ENCODE measurements around the gene ANGEL1. TPM values are rescaled to one million over a fixed set of nuclear protein-coding genes. Genes with fewer than 3 reads are reported as not detected.

Gene ANGEL1
- total RNA-seq, 1 donor from 2014 or later = 38.8 TPM

GRCh38 chr14:76848879-76849278 lies 36.2 kb upstream of the ANGEL1 start:
- Mint-ChIP-seq H3K27me3 (ENCODE audit: low read depth) (no peaks in the 10 kb centered on the region), H3K4me1 (peaks cover 11% of the 10 kb centered on the region)

GRCh38 chr14:76846331-76847047 lies 33.8 kb upstream of the ANGEL1 start:
- Mint-ChIP-seq H3K27ac (ENCODE audit: unreplicated experiment) (no peak overlapping the region), H3K36me3 (ENCODE audit: low read depth) (no peaks in the 10 kb centered on the region), H3K9me3 (no peaks in the 10 kb centered on the region), H3K4me3 (no peak overlapping the region), H3K27me3 (ENCODE audit: low read depth) (no peaks in the 10 kb centered on the region), H3K4me1 (peaks cover 11% of the 10 kb centered on the region)
- DNase-seq (ENCODE audit: low read depth, low spot score) = no peak
- TF ChIP-seq CTCF (conservative IDR thresholded peaks at IDR 0.05) = no peak

More at GRCh38 chr14:76848879-76849278, 36.2 kb upstream of the ANGEL1 start:
- no peaks in the 10 kb centered on the region for H3K9me3 Mint-ChIP-seq
- no peak for DNase-seq (ENCODE audit: low read depth, low spot score)
- no peak overlapping the region for H3K4me3 Mint-ChIP-seq
- TF ChIP-seq CTCF (conservative IDR thresholded peaks at IDR 0.05) = peak; percentile 17
- no peaks in the 10 kb centered on the region for H3K36me3 Mint-ChIP-seq (ENCODE audit: low read depth)
- H3K27ac Mint-ChIP-seq (ENCODE audit: unreplicated experiment) = no peak overlapping the region

GRCh38 chr14:76844223-76844622 lies 31.5 kb upstream of the ANGEL1 start:
- Mint-ChIP-seq H3K27me3 (ENCODE audit: low read depth) (no peaks in the 10 kb centered on the region), H3K36me3 (ENCODE audit: low read depth) (no peaks in the 10 kb centered on the region), H3K4me3 (no peak overlapping the region), H3K4me1 (peaks cover 11% of the 10 kb centered on the region), H3K27ac (ENCODE audit: unreplicated experiment) (no peak overlapping the region), H3K9me3 (no peaks in the 10 kb centered on the region)
- TF ChIP-seq CTCF (conservative IDR thresholded peaks at IDR 0.05) = no peak
- DNase-seq (ENCODE audit: low read depth, low spot score) = no peak

- TF ChIP-seq CTCF (conservative IDR thresholded peaks at IDR 0.05) = no peak
- no peak overlapping the region for H3K4me3 Mint-ChIP-seq
- H3K9me3 Mint-ChIP-seq = peaks cover 2% of the 10 kb centered on the region
- peaks cover 4% of the 10 kb centered on the region for H3K4me1 Mint-ChIP-seq
- H3K27ac Mint-ChIP-seq (ENCODE audit: unreplicated experiment) = no peak overlapping the region
- no peak for DNase-seq (ENCODE audit: low read depth, low spot score)
- peaks cover 3% of the 10 kb centered on the region for H3K36me3 Mint-ChIP-seq (ENCODE audit: low read depth)
- H3K27me3 Mint-ChIP-seq (ENCODE audit: low read depth) = no peaks in the 10 kb centered on the region
Observed at GRCh38 chr14:76842414-76842813, 29.7 kb upstream of the ANGEL1 start.

- H3K9me3 Mint-ChIP-seq = peaks cover 2% of the 10 kb centered on the region
- no peak for DNase-seq (ENCODE audit: low read depth, low spot score)
- H3K36me3 Mint-ChIP-seq (ENCODE audit: low read depth) = peaks cover 3% of the 10 kb centered on the region
- H3K27me3 Mint-ChIP-seq (ENCODE audit: low read depth) = no peaks in the 10 kb centered on the region
- no peak for TF ChIP-seq CTCF (conservative IDR thresholded peaks at IDR 0.05)
- peaks cover 20% of the 10 kb centered on the region for H3K4me1 Mint-ChIP-seq
- H3K27ac Mint-ChIP-seq (ENCODE audit: unreplicated experiment) = no peak overlapping the region
- H3K4me3 Mint-ChIP-seq = no peak overlapping the region
Observed at GRCh38 chr14:76837524-76837923, 24.8 kb upstream of the ANGEL1 start.
